Lung microvascular endothelial cell (primary cell): ENCODE measurements around the gene ETV2. TPM values are rescaled to one million over a fixed set of nuclear protein-coding genes. Genes with fewer than 3 reads are reported as not detected.
A peak's percentile ranks its signal among the peaks of the same experiment; 100 is the strongest.
"Not testable (repeated sequence)": the region's sequence is repeated elsewhere in the genome, so short reads cannot be mapped to it uniquely, and the experiment has no call there.

ENCODE experiments used
- DNase-seq, 2 donors: peaks; one replicate each; pipeline versions ENCODE4 v3.0.0 to v3.0.0-alpha.2; 2010; ENCODE audit warnings: low read depth in 2 of 2
- total RNA-seq: library from RNA; depleted of rRNA; stranded (reverse); fragments of >200 nt; gene quantifications from 2 replicates; pipeline ENCODE4 v1.2.1, GENCODE V29; 2014

The ETV2 gene
- total RNA-seq, 1 donor from 2014 or later = 0.20 TPM

DNA sequence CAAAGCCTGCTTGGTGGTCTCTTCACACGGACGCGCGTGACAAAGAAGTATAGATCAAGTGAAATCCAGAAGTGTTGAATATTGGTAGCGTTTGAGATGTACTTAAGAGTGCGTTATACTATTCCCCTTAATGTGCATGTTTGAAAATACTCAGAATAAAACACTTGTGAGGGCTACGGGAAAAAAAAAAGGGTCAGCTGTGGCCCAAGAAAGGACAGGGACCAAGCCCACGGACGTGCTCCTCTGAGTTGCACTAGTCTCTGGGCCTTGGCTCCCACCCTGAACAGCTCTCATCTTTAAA is 13.3 kb upstream of the ETV2 start:
- no peak for DNase-seq

DNA sequence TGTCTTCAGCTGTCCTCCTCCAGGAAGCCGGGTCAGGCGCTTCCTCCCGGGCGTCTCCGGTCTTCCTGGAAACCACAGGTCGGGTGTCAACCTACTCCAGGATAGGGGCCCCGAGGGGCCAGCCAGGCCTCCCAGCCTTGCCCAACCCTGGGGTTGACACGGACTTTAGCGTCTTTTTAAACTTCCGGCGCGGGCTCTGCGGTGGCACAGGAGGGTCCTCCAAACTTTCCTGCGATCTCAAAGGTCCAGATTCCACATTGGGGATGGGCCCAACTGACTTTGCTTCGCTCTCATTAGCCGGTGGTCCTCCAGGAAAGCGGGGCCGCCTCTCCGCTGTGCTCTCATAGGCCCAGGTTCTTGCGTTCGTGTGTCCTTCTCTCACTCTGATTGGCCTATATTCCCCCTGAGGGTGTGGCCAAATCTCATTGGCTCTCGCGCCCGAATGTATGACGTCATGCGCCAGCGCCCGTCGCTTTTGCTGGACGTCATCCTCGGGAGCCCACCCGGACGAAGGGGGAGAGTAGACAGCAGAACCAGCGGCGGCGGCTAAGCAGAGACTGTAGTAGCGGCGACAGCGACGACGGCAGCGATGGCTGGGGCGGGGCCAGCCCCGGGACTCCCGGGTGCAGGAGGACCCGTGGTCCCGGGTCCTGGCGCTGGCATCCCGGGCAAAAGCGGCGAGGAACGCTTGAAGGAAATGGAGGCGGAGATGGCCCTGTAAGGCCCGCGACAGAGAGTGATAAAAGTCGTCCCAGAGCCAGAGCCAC is 12.8 kb upstream of the ETV2 start, which contains the start of gene RBM42:
TSS of gene RBM42 (plus strand) at position 472 of the 767 bp plus-strand sequence. CDS start at position 590, 118 bp downstream.
- peak; percentile 99 for DNase-seq

DNA sequence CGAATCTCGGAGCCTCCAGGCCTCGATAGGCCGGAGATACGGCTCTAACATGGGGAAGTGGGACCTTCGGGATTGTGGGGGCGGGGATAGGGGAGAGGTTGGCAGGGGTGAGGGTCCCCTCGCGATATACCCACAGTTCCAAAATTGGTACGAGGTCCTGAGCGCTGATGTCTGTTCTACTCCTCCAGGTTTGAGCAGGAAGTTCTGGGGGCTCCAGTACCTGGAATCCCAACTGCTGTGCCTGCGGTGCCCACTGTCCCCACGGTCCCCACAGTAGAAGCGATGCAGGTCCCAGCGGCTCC is 12.3 kb upstream of the ETV2 start:
- no peak for DNase-seq

DNA sequence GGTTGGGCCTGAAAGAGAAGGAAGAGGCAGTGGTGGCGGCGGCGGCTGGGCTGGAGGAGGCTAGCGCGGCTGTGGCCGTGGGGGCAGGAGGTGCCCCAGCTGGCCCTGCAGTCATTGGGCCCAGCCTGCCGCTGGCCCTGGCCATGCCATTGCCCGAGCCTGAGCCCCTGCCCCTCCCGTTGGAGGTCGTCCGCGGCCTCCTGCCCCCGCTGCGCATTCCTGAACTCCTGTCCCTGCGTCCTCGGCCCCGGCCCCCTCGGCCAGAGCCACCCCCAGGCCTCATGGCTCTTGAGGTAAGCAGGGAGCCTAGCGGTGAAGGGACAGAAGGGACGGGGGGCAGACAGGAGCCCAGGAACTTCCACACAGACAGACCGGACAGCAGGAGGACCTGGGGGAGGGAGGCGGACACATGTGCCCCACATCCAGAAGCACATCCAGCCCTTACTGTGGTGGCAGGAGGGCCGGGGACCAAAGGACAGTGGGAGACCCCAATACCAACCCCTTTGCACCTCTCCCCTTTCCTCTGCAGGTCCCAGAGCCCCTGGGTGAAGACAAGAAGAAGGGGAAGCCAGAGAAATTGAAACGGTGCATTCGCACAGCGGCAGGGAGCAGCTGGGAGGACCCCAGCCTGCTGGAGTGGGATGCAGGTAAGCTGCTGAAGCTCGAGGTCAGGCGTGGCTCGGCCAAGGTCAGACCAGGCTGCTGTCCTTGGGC is 7.7 kb upstream of the ETV2 start:
- no peak for DNase-seq

DNA sequence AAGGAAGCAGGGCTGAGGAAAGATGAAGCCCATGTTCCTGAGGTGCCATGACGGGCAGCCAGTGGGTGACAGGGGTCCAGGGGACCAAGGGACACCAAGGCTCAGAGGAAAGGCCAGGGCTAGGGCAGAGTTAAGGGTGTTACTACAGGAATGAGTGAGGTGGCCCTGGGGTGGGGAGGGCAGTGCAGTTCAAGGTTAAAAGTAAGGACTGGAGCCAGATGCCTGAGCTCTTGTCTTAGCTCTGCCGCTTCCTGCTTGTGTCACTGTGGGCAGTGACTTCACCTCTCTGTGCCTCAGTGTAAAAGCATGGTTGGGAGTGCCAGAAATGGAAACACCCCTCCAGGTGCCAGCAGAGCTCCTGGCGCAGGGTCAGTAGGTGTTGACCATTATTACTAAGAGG is 4.9 kb upstream of the ETV2 start:
- DNase-seq = no peak

DNA sequence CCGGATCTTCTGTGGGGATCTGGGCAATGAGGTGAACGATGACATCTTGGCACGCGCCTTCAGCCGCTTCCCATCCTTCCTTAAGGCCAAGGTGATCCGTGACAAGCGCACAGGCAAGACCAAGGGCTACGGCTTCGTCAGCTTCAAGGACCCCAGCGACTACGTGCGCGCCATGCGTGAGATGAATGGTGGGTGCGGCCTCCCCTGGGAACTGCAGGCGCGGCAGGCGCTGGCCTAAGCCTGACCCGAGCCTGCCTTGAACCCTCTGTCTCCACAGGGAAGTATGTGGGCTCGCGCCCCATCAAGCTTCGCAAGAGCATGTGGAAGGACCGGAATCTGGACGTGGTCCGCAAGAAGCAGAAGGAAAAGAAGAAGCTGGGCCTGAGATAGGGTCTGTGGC is 4.4 kb upstream of the ETV2 start:
- DNase-seq = no peak

DNA sequence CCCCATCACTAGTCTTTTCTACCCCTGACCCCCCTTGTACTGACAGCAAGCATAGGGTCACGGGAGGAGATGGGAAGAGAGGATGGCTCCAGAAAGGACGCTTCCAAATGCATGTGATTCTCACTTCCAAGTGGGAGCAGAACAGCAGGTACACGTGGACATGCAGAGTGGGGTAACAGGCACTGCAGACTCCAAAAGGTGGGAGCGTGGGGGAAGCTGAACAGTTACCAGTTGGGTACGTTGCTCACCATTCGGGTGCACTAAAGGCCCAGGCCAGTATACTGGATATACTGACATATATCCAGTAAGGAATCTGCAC is 2.3 kb upstream of the ETV2 start:
- no peak for DNase-seq

DNA sequence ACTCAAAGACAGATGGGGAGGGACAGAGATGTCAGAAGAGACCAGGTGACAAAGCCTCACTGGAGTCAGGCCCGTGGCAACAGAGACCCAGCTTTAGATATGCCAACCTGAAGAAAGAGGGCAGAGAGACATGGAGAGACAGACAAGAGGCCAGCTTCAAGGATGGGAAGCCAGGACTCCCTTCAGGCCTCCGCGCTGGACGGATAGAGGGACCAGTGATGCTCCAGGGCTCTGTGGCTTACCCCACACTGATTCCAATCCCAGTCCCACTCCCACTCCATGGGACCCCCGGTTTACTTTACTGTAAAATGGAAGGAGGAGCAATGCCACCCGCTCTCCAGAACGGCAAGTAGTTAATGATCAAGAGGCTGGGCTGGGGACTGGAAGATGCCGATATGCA is 1.7 kb upstream of the ETV2 start:
- DNase-seq = no peak

DNA sequence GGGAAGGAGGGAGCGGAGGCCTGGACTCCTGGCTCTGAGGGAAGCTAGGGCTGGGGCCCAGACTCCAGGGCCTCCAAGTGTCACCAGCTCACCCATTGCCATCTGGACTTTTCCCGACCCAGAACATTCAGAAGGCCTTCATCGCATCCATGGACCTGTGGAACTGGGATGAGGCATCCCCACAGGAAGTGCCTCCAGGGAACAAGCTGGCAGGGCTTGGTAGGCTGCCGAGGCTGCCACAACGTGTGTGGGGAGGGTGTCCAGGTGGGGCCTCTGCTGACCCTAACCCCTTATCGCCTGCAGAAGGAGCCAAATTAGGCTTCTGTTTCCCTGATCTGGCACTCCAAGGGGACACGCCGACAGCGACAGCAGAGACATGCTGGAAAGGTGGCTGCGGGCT is 767 bp downstream of the ETV2 start:
- no peak for DNase-seq

DNA sequence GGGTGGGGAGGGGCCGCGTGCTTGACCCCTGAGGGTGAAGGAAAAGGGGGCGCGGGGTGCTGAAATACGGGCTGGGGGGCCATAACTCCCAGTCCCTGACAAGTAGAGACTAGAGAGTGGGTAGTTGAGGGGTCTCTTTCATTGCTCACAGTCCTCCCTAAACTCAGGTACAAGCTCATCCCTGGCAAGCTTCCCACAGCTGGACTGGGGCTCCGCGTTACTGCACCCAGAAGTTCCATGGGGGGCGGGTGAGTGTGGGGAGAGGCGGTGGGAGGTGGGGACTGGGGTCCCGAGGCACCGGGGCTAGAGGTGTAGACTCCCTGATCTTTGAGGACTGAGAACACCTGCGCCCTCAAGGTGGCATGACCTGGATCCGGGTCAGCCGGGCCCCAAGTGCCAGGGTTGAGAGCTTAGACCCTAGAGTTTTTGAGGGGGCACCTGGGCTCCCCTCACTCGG is 1.3 kb downstream of the ETV2 start:
- no peak for DNase-seq

DNA sequence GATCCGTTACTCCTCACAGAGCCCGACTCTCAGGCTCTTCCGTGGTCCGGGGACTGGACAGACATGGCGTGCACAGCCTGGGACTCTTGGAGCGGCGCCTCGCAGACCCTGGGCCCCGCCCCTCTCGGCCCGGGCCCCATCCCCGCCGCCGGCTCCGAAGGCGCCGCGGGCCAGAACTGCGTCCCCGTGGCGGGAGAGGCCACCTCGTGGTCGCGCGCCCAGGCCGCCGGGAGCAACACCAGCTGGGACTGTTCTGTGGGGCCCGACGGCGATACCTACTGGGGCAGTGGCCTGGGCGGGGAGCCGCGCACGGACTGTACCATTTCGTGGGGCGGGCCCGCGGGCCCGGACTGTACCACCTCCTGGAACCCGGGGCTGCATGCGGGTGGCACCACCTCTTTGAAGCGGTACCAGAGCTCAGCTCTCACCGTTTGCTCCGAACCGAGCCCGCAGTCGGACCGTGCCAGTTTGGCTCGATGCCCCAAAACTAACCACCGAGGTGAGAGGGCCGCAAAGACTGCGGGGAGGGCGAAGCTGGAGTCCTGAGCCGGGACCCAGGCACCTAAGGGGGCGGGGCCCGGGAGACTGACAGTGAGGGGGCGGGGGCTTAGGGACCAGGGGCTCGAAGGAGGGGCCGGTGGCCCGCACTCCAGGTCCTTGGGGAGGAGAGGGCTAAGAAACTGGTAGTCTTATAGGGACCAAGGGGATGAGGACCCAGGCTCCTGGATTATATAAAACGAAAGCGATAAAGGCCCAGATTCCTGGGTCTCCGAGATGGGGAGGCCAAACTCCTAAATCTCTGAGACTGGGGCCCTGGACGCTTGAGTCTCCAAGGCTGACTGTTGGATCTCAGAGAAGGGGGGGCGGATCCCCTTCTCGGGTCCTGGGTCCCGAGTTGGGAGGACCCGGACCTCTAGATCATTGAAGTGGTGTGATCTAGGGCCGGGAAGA is 2.0 kb downstream of the ETV2 start:
- peak; percentile 70 to 89 for DNase-seq

DNA sequence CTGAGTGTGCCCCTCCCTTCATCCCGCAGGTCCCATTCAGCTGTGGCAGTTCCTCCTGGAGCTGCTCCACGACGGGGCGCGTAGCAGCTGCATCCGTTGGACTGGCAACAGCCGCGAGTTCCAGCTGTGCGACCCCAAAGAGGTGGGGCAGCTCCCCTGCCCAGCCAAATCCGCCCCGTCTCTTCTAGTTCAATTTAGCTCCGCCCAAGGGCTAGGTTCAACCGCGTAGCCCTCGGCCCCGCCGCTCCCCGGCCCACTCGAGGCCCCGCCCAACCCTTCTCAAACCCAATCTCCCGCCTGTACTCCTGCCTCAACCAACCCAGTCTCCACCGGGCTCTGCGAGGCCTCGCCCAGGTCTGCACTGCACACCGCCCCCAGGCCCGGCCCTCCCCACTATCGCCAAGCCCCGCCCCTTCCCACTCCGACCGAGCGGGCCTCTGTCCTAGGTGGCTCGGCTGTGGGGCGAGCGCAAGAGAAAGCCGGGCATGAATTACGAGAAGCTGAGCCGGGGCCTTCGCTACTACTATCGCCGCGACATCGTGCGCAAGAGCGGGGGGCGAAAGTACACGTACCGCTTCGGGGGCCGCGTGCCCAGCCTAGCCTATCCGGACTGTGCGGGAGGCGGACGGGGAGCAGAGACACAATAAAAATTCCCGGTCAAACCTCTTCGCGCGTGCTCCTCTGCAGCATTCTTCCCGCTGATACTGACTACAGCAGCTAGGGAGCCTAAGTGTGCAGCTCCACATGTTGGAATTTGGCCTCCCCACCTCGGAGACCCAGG is 2.9 kb downstream of the ETV2 start:
- DNase-seq = peak; percentile 90 to 96

DNA sequence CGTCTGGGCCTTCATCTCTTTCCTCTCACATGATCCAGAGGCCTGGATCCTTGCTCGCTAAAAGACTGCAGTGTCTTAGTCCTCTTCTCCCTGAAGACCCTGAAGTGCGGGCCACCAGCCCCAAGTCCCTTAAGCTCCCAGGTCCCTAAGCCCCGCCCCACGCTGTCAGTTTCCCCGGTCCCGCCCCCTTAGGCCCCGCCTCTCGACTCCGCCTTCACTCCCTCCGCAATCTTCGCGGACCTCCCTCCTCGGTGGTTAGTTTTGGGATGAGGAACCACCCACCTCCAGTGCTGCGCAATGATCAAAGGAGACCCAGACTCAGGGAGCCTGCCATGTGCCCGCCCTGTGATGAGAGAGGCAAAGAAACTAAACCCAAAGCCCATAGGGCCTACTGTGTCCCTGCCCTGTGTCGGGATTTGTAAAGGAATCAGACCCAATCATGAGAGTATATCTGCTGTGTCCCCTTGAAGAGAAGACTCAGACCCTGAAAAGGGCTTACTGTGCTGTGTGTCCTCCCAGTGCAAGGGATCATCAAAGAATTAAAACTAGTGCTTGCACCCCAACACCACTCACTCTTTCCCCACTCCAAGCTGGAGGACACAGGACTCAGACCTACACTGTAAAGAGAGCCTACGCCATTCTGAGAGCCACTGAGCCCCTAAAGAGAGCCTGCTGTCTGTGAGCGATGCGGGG is 3.6 kb downstream of the ETV2 start:
- DNase-seq = peak; percentile 31 to 48

DNA sequence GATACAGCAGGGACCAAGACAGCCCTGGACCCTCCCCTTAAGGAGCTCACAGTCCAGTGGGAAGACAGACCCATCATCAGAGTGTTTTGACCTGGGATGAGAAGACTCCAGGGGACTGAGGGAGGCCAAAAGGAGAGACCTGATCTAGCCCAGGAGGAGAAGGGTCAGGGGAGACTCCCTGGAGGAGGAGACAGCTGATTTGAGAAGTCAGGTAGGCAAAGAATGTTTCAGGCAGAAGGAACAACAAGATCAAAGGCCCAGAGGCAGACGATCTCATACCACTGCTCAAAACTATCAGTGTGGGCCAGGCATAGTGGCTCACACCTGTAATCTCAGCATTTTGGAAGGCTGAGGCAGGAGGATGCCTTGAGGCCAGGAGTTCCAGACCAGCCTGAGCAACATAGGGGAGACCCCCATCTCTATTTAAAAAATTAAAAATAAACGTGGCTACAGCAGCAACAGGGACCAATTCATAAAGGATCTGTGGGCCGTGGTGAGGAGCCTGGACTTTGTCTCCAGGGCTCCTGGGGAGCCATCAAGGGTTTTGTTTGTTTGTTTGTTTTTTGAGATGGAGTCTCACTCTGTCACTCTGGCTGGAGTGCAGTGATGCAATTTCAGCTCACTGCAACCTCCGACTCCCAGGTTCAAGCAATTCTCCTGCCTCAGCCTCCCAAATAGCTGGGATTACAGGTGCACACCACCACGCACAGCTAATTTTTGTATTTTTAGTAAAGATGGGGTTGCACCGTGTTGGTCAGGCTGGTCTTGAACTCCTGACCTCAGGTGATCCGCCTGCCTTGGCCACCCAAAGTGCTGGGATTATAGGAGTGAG is 4.4 kb downstream of the ETV2 start:
- DNase-seq = no peak

DNA sequence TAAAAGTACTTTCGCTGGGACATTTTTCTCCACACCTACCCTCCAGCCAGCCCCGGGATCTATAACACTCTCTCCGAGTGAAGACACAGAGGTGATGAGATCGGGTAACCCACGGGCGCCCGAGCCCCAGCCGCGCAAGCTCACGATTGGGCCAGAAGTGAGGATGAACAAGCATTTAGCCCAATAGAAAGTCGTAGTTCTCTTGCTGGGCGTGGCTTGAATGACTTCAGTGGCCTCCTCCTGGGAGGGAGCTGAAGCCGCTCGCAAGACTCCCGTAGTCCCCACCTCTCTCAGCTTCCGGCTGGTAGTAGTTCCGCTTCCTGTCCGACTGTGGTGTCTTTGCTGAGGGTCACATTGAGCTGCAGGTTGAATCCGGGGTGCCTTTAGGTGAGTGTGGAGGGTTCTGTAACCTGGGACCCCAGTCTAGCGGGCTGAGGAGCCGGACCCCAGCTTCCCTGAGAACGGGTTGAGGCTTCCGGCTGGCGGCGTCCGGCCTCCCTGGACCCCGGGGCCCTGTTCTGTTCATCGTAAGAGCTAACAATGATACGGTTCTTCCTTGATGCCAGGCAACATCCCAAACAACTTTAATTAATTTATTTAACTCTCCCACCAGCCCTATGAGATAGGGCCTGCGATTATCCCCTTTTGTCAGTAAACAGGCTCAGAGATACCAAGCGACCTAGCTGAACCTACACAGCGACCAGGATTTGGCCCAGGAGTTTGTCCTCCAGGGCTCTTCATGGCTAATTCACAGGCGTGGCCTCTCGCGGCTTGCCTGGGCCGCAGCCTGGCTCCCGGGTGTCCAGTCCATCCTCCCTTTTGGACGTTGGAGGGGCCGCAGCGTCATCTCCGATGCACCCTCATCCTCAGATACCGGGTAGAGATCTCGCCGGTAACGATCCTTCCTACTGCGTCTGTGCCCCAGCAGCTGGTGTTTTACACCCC is 6.7 kb downstream of the ETV2 start, which contains the start of gene COX6B1:
TSS of gene COX6B1 (plus strand) at position 307 of the 945 bp plus-strand sequence. CDS start 2,921 bp downstream, outside the sequence.
- DNase-seq = peak; percentile 93 to 97

DNA sequence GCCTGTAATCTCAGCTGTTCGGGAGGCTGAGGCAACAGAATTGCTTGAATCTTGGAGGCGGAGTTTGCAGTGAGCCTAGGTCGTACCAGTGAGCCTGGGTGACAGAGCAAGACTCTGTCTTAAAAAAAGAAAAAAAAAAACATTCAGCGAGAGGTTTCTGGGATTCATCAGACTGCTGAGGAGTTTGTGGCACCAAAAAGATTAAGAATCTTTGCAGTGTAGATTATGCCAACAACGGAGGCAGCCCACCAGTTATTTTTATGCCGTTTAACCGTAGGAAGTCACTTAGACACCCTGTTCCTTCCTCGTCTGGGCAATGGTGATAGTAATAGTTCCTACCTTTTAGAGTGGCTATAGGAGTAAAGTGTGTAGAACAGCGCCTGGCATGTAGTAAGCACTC is 9.0 kb downstream of the ETV2 start:
- no peak for DNase-seq

DNA sequence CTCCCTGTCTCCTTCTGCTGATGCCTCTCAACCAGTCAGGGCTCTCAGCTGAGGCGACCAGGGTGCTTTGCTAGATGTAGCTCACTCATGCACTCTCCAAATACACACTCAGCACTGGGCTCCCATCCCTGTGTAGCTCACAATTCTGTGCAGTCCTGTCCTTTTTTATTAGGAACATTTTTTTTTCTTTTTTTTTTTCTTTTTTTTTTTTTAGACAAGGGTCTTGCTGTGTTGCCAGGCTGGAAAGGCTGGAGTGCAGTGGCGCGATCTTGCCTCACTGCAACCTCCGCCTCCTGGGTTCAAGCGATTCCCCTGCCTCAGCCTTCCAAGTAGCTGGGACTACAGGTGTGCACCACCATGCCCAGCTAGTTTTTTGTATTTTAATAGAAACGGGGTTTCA is 13.3 kb downstream of the ETV2 start:
- not testable (repeated sequence) for DNase-seq

DNA sequence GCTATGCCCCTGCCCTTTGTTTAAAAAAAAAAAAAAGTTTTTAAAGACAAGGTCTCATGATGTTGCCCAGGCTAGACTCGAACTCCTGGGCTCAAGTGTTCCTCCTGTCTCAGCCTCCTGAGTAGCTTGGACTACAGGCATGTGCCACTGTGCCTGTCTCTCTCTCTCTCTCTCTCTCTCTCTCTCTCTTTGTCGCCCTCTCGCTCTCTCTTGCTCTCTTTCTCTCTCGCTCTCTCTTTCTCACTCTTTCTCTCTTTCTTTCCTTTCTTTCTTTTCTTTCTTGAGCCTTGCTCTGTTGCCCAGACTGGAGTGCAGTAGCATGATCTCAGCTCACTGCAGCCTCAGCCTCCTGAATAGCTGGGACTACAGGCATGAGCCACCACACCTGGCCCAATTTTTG is 14.1 kb downstream of the ETV2 start:
- no peak for DNase-seq

DNA sequence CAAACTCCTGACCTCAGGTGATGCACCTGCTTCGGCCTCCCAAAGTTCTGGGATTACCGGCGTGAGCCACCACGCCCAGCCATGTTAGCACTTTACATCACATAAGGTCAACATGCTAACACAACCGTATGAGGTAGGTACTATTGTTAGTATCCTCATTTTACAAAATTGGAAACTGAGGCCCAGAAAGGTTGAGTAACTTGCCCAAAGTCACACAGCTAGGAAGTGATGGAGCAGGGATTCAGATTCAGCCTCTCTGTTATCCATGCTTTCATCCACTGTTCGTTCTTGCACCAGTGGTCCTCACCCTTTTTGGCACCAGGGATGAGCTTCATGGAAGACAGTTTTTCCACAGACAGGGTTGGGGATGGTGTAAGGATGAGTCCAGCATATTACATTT is 15.2 kb downstream of the ETV2 start:
- DNase-seq = no peak
